Stomach (tissue), 4 donors: Measurements from ENCODE around the gene GLRA2.

Experiments
- POLR2AphosphoS5 ChIP-seq, 3 donors: sonication (generic); formaldehyde crosslinking; IDR thresholded peaks; one replicate each; pipeline ENCODE4 v1.6.1; 2016; ENCODE audit warnings: antibody characterized with exemption in 3 of 3
- TF ChIP-seq, protein P1 (sequence below), 7 experiments: fragments of 450-650 bp in 4 of 7; fragments of 200-600 bp in 3 of 7; sonication (generic) in 3 of 7; IDR thresholded peaks; one replicate each; pipeline ENCODE4 v1.5.1; 2016 to 2019; ENCODE audit warnings: antibody characterized with exemption in 7 of 7, control low read depth in 2 of 7, mild to moderate bottlenecking in 1 of 7

DNA sequence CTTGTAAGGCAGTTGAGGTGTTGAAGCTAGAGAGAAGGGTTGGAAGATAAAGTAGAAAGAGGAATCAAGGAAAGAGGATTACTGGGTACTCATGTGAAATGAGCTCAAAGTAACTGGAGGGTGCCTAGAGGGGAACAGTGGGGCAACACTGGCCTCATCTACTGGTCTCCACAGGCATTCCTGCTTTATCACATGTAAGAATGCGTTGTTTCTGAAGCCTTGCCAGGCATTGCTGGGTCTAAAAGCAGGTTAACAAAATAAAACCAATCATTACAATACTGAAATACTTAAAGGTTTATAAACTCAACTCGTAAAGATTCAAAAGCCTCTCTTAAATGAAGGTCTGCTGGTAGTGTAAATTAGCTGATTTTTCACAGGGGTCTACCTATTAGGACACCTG is 247.6 kb downstream of the GLRA2 start:
- TF ChIP-seq, protein P1, sequence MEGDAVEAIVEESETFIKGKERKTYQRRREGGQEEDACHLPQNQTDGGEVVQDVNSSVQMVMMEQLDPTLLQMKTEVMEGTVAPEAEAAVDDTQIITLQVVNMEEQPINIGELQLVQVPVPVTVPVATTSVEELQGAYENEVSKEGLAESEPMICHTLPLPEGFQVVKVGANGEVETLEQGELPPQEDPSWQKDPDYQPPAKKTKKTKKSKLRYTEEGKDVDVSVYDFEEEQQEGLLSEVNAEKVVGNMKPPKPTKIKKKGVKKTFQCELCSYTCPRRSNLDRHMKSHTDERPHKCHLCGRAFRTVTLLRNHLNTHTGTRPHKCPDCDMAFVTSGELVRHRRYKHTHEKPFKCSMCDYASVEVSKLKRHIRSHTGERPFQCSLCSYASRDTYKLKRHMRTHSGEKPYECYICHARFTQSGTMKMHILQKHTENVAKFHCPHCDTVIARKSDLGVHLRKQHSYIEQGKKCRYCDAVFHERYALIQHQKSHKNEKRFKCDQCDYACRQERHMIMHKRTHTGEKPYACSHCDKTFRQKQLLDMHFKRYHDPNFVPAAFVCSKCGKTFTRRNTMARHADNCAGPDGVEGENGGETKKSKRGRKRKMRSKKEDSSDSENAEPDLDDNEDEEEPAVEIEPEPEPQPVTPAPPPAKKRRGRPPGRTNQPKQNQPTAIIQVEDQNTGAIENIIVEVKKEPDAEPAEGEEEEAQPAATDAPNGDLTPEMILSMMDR (IDR thresholded peaks at IDR 0.05) = no peak
- no peak for TF ChIP-seq POLR2AphosphoS5 (IDR thresholded peaks at IDR 0.05)
